ENCODE data around the gene SELENOT.
A peak's percentile ranks its signal among the peaks of the same experiment; 100 is the strongest.
"Not testable (repeated sequence)": the region's sequence is repeated elsewhere in the genome, so short reads cannot be mapped to it uniquely, and the experiment has no call there.

SELENOT gene, protein sequence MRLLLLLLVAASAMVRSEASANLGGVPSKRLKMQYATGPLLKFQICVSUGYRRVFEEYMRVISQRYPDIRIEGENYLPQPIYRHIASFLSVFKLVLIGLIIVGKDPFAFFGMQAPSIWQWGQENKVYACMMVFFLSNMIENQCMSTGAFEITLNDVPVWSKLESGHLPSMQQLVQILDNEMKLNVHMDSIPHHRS

DNA sequence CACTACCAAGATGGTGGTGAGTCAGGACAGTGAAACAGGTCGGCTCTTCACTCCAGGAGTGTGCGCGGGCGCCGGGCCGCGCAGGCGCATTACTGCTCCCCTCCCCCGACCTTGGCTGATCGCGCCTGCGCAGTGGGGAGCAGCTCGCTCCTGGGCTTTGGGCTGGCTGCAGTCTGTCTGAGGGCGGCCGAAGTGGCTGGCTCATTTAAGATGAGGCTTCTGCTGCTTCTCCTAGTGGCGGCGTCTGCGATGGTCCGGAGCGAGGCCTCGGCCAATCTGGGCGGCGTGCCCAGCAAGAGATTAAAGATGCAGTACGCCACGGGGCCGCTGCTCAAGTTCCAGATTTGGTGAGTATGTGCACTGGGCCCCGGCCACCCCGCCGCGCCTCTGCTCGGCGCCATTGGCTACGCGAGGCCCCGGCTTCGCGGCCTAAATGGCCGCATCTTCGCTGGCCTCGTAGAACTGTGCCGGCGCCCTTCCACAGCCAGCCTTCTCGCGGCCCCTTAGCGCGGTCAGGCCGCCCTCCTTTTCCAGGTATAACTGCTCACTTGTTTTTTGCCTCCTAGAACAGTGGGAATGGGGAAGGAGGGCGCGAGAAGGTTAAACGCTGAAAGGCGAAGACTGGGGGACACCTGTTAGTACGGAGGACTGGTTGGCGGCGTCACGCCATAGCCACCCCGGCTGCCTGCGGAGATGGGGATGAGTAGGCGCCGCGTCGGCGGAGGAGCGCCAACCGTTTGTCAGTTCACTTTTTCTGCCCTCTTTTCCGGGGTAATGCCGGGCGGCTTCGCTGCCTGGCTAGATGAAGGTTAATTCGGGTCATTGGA lies at the start of gene SELENOT:
SELENOT (plus strand) TSS at position 169 of the 827 bp plus-strand sequence; CDS start at position 211, 42 bp downstream.
- DNase-seq (ENCODE audit: low read depth in 3 of 3), result peak; percentile 86 to 87 (median 87)

DNA sequence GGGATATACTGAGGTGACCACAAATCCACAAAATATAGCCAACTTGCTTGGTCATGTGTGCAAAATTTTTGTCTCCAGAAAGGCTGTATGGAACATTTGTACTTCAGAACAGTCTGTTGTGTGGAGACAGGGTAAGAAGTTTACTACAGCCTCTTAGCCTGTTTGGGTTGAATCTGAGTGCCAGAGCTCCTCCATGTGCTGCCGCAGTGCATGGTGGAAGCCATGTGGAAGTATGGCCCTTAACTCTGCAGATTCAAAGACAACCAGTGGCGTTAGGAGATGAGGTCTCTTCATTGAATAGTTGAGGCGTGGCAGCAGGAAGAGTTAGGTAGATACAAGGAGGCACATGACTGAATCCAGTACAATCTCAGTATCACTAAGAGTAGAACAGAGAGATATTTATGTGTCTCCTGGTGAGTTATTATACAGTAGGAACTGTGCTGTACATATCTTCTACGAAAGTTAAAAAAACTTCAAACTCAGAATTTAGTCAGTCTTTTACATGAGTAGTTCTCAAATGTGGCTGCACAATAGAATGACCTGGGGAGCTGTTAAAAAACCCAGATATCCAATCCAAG lies 47.2 kb upstream of the SELENOT start:
- DNase-seq (ENCODE audit: low read depth in 3 of 3), result no peak

DNA sequence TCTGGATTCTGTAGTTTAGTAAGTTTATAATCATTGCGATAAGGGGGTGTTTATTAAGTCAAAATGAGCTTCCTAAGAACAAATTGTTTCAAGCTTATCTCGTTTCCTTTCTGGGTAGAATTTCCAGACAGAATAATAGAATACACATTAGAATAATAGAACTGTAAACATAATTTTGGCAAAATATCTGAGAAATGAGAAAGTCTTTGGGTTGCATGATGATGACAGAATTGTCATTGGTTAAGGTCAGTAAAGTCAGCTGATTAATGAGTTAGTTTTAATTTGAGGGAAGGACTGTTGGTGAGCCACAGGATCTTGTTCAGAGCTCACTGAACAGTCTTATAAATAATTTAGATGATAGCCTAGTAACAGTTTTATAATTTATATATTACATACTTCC lies 46.3 kb upstream of the SELENOT start:
- DNase-seq (ENCODE audit: low read depth in 3 of 3), result no peak

DNA sequence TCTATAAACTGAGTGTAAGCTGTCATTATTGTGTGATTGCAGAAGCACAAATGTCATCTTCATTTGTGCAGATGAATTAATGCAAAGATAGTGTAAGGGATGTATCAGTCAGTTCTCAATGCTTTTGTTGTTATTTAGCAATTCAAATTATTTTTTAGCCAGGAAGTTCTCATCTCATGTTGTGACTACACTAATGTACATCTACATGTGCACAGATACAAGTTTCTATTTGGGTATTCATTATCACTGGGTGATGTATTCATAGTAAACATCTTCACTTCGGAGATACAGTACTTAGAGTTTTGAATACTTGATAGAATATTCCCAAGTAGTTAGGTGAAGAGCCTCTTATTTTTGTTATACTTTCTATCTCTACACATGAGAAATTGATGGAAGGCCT lies 45.4 kb upstream of the SELENOT start:
- no peak for DNase-seq (ENCODE audit: low read depth in 3 of 3)

DNA sequence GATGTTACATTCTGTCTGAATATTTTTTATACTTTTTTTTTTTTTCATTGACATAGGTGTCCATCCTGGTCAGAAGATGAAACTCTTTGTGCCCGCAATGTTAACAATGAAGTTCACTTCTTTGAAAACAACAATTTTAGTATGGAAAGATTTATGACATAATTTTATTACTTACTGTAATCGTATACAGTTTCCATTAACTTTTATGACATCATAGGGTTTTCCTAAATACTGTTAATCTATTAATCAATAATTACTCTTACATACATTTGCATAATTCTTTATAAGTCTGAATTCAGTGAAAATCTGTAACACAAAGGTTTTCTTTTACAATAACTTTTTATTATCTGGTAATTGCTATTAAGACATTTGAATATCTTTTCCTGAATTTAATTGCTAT lies 38.9 kb upstream of the SELENOT start:
- no peak for DNase-seq (ENCODE audit: low read depth in 3 of 3)

DNA sequence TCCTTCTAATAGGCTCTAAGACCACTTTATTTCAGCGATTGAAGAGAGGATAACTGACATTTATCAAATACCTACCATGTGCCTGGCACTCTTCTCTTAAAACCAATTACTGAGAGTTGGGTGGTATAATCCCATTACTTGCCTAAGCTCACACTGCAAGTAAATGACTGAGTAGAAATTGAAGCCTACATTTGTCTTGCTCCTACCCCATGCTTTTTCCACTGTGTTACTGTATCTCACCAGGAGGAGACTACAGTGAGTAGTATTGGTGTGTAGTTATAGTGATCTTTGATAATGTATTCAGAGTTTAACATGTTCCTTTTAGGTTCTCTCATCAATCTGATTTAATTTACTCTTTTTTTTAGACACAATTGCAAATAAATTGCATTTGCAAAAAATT lies 35.8 kb upstream of the SELENOT start:
- no peak for DNase-seq (ENCODE audit: low read depth in 3 of 3)

DNA sequence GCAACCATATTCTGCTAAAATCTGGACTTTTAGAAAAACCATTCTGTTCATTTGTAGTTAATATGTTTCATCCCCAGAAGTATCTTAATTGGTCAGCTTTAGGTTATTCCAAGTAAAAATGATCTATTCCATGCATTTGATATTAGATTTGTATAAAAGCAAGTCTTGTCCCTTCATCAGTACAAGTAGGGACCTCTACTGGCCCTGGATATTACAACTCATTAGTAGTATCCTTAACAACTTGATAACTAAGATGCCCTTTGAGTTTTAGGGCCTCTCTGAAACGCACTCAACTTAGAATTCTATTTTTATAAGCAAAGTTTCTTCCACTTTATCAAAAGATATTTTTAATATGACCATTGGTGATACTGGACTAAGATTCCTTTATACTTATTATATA lies 25.3 kb upstream of the SELENOT start:
- DNase-seq (ENCODE audit: low read depth in 3 of 3), result no peak

DNA sequence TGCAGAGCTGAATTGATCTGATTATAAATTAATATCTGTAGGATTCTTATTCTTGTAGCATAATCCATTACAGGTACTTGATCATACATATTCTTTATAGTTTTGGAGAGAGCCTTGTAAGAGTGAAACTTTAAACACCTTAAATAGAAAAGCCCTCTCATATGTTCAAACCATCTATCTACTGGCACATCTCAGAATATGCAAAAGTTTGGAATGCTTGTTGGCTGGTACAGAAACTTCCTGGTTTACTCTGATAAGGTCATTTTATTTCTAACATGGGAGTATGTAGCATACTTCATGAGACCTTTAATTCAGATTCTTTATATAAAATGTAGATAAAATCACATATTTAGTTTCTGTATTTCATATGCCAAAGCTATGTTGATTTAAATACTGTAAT lies 21.9 kb upstream of the SELENOT start:
- DNase-seq (ENCODE audit: low read depth in 3 of 3), result no peak

DNA sequence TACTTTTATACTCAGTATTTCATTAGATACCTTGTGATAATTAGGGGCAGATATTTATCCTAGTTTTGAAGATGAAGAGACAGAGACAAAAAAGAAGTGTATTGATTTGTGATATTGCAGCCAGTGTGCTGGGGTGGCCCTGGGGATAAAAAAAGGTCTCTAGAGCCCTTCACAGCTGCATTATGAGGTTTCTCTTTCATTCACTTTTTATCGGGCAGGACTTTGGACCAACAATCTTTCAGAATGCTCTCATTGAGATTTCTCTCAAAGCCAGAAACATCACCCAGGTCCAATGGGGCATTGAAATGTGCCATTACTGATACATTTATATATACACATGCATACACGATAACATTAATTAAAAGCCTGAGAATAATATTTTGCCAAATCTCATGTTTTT lies 20.5 kb upstream of the SELENOT start:
- DNase-seq (ENCODE audit: low read depth in 3 of 3), result no peak

DNA sequence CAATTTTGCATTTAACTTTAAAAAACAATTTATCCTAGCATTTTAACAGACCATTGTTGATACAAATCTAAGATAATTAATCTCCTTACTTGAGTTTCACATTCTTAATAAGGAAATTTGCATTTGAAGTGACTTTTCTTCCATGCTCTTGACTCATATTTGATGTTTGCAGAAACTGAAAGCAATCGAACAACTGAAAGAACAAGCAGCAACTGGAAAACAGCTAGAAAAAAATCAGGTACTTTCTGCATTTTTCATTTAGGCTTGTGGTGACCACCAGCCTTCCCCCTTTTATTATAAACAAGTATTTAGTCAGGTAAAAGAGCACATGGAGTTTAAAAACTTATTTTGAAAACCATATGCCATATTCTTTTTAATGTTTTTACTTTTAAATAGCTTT lies 20.1 kb upstream of the SELENOT start:
- no peak for DNase-seq (ENCODE audit: low read depth in 3 of 3)

DNA sequence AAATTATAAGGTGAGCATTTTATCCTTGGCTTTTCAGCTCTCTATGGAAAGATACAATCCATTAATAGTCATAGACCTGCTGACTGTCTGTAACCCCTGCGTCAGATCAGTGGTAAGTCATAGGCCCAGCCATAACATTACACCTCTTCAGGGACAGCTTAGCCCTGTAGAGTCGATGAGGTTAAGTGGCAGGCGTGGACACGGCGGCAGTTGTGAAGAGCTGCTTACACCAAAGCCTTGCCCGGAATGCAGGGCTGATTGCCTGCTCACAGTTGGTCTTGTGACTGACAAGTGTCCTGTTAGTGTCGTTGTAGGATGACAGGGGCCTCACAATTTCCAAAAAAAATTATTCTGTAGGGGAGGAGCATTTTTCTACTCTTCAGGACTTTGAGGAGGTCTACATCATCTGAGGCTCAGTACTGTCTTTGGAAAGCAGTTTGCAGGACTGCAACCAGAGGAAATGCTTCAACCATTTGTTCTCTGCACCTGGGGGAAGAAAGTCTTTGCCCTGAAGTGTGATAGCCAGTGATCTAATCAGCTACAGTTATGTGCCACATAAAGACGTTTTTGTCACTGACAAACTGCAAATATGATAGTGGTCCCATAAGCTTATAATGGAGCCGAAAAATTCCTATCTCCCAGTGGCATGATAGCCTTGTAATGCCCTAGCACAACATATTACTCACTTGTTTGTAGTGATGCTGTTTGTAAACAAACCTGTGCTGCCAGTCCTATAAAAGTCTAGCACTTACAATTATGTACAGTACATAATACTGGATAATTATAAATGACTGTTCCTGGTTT lies 14.9 kb upstream of the SELENOT start:
- DNase-seq (ENCODE audit: low read depth in 3 of 3), result no peak

DNA sequence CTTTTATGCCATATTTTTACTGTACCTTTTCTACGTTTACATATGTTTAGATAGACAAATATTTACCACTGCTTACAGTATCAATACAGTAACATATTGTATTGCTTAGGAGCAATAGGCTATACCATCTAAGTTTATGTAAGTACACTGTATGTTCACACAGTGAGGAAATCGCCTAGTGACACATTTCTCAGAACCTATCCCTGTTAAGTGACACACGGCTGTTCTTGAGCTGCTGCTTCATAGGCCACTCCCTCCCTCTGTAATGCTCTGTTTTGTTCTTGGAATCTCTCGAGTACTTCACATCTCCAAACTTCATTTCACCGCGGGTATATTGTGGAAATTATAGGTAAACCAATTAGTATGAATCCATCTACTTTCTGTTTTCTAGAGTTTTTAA lies 13.4 kb upstream of the SELENOT start:
- no peak for DNase-seq (ENCODE audit: low read depth in 3 of 3)

DNA sequence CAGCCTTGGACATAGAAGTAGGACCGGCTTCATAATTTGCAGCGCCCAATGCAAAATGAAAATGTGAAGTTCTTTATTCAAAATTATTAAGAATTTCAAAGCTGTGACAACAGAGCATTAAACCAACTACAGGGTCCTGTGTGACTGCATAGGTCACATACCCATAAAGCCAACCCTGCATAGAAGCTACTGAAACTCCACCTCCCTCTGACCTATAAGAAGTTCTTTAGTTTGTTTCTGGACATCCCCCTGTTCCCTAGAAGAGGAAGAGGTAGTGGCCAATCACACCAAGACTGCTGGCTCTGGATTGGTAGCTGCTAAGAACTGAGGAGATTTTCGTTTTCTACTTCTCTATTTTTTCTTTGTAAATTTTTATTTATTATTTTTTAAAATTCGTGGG lies 9.0 kb upstream of the SELENOT start:
- DNase-seq (ENCODE audit: low read depth in 3 of 3), result no peak

DNA sequence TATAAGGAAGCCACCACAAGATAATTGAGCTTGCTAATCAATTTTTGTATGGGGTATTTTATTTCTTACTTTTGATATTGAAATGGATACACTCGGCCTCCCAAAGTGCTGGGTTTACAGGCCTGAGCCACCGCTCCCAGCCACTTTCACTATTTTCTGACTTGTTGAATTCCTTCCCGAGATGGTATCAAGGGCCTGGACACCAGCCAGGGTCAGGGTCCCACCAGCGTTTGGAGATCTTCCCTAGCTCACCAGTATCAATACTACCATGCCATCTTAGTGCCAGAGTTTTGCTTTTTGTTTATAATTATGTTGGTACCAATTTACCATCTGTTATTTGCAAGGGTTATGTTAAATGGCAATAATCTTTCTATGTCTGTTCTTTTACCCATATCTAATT lies 5.5 kb upstream of the SELENOT start:
- no peak for DNase-seq (ENCODE audit: low read depth in 3 of 3)

DNA sequence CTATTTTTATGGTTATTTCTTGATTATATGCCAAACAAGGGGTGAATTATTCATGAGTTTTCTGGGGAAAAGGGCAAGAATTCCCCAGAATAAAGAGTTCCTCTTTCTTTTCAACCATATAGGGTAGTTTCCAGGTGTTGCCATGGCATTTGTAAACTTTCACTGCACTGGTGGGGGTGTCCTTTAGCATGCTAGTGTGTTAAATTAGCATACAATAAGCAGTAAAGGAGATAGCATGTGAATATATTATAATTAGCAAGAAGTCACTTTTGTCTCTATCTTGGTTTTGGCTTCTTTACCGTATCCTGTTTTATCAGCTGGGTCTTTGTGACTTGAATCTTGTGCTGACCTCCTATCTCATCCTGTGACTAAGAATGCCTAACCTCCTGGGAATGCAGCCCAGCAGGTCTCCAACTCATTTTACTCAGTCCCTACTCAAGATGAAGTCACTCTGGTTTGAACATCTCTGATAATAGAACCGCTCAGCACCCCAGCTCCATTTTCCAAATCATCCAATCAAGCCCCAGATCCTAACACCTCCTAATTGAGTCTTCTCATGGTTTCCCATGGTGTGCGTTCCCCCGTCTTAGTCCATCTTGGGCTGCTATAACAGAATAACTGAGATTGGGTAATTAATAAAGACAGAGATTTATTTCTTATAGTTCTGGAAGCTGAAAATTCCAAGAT lies 3.4 kb upstream of the SELENOT start:
- DNase-seq (ENCODE audit: low read depth in 3 of 3), result no peak

DNA sequence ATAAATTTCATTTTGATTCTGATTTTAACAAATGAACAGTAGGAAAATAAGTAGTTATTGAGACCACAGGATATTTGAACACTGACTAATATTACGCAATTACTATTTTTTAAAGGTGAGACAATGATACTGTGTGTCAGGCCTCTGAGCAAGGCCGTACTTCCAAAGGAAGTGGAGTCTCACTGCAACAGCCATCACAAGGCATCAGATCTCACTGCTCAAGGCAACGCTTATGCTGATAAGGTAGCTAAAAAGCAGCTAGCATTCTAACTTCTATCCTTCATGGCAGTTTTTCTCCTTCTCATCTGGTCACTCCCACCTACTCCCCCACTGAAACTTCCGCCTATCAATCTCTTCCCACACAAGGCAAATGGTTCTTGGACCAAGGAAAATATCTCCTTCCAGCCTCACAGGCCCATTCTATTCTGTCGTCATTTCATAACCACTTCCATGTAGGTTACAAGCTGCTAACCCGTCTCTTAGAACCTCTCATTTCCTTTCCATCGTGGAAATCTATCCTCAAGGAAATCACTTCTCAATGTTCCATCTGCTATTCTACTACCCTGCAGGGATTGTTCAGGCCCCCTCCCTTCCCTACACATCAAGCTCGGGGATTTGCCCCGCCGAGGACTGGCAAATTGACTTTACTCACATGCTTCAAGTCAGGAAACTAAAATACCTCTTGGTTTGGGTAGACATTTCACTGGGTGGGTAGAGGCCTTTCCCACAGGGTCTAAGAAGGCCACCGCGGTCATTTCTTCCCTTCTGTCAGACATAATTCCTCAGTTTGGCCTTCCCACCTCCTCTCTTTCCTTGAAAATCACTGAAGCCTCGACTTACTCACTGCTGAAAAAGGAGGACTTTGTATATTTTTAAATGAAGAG lies 2.2 kb upstream of the SELENOT start:
- DNase-seq (ENCODE audit: low read depth in 3 of 3), result not testable (repeated sequence)

DNA sequence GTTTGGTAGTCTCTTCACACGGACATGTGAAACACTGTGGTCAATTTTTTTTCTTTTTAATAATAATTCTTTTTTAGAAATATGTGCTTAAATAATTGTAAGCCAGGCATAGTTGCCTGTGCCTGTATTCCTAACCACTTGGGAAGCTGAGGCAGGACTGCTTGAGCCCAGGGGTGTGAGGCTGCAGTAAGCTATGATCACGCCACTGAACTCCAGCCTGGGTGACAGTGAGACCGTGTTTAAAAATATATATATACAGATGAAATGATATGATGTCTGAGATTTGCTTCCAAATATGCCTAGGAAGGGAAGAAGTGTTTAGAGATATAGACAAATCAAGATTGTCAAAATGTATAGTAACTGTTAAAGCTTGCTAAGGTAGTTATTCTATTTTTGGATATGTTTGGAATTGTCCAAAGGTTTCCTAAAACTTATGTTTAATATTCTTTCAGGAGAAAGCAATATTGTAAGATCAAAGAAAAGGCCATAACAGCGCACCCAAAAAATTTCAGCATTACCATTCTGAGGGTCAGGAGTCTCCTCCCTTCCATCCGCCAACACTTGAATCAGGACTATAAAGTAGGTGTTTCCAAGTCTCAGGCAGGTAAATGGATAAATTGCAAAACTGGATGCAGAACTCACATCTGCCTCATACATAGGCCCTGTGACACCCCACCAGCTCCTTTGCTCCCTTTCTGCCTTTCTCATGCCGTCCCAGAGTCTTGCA lies 532 bp upstream of the SELENOT start:
- DNase-seq (ENCODE audit: low read depth in 3 of 3), result no peak

DNA sequence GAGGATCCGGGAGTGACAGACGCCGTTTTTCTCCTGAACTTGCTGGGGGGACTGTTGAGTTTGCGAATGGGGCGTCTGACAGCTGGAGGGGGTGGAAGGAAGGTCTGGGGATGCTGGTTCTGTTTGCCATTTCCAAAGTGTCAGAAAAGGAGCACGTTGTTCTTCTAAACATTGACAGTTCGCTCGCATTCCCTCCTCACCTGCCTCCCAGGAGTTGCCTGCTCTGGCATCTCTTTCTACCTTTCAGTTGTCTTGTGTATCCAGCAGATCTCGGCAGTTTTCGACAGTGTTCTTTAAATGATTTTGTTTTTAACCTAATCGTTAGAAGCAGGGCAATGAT lies 829 bp downstream of the SELENOT start:
- no peak for DNase-seq (ENCODE audit: low read depth in 3 of 3)

DNA sequence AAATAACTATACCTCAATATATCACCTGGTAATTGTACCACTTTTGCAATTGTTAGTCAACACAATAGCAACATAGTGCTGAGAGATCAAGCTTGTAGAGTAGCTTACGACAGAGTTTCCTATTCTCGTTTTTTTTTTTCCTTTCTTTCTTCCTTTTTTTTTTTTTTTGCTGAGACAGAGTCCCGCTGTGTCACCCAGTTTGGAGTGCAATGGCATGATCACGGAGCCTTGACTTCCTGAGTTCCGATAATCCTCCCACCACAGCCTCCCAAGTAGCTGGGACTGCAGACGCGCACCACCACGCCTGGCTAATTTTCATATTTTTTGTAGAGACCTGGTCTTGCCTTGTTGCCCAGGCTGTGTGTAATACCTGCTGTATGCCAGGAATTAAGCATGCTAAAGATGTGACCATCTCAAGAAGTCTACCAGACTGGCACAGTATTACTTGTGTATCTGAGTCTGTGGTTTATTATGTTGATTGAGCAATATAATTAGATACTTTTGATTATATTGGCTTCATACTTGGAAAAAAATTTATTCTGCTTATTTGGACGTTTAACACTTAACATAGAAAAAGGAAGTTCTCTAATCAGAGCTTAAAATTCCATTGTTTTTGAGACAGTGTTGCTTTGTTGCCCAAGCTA lies 3.0 kb downstream of the SELENOT start:
- no peak for DNase-seq (ENCODE audit: low read depth in 3 of 3)
